ENCODE results near the gene HIRIP3. TPM values are rescaled to one million over a fixed set of nuclear protein-coding genes. Genes with fewer than 3 reads are reported as not detected.
"Not testable (repeated sequence)": the region's sequence is repeated elsewhere in the genome, so short reads cannot be mapped to it uniquely, and the experiment has no call there.

Gene HIRIP3
- total and polyA plus RNA-seq, 2 donors from 2014 or later = 16.0 to 18.7 TPM

GRCh38 chr16:29961127-29961478 lies 34.3 kb downstream of the HIRIP3 start:
- Histone ChIP-seq H3K4me1 (ENCODE audit: control insufficient read depth in 2 of 3, insufficient read depth in 2 of 3, low read depth in 1 of 3, low read length in 3 of 3) (peaks cover 0 to 12% (median 3%) of the 10 kb centered on the region in 3 donors), H3K27ac (ENCODE audit: low read depth in 2 of 2, low read length in 2 of 2) (peak overlapping the region; percentile 83 to 88)
- intact Hi-C loops (cut with DNase I) = no loop called here

DNA sequence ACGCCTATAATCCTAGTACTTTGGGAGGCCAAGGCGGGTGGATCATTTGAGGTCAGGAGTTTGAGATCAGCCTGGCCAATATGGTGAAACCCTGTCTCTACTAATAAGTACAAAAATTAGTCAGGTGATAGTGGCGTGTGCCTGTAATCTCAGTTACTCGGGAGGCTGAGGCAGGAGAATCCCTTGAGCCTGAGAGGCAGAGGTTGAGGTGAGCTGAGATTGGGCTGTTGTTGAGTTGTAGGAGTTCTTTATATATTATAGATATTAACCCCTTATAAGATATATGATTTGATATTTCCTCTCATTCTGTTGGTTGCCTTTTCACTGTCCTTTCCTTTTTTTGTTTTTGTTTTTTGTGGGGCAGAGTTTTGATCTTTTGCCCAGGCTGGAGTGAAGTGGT lies 35.6 kb downstream of the HIRIP3 start:
- H3K4me1 ChIP-seq (ENCODE audit: control insufficient read depth in 2 of 3, insufficient read depth in 2 of 3, low read depth in 1 of 3, low read length in 3 of 3) = peaks cover 0 to 12% (median 3%) of the 10 kb centered on the region in 3 donors
- H3K27me3 ChIP-seq (ENCODE audit: control insufficient read depth, insufficient read depth, low read length); FAIRE-seq; intact Hi-C loops (cut with DNase I); H3K4me3 ChIP-seq (ENCODE audit: low read length in 3 of 3); H3K36me3 ChIP-seq (ENCODE audit: control insufficient read depth in 2 of 3, insufficient read depth in 3 of 3, low read length in 3 of 3); H3K9me3 ChIP-seq (ENCODE audit: control insufficient read depth in 2 of 3, insufficient read depth in 1 of 3, low read length in 3 of 3); DNase-seq; H3K27ac ChIP-seq (ENCODE audit: low read depth in 2 of 2, low read length in 2 of 2); H3K9ac ChIP-seq (ENCODE audit: low read length in 3 of 3): not testable (repeated sequence)

More at GRCh38 chr16:29961127-29961478, 34.3 kb downstream of the HIRIP3 start:
- FAIRE-seq (no peak), DNase-seq (no peak)
- Histone ChIP-seq H3K27me3 (ENCODE audit: control insufficient read depth, insufficient read depth, low read length) (no peaks in the 10 kb centered on the region), H3K4me3 (ENCODE audit: low read length in 3 of 3) (peak overlapping the region; percentile 84 to 86 (median 86)), H3K9ac (ENCODE audit: low read length in 3 of 3) (peak overlapping the region in 2 of 3 donors; percentile 68 to 89), H3K9me3 (ENCODE audit: control insufficient read depth in 2 of 3, insufficient read depth in 1 of 3, low read length in 3 of 3) (no peaks in the 10 kb centered on the region), H3K36me3 (ENCODE audit: control insufficient read depth in 2 of 3, insufficient read depth in 3 of 3, low read length in 3 of 3) (no peaks in the 10 kb centered on the region)
- TF ChIP-seq, protein P1, sequence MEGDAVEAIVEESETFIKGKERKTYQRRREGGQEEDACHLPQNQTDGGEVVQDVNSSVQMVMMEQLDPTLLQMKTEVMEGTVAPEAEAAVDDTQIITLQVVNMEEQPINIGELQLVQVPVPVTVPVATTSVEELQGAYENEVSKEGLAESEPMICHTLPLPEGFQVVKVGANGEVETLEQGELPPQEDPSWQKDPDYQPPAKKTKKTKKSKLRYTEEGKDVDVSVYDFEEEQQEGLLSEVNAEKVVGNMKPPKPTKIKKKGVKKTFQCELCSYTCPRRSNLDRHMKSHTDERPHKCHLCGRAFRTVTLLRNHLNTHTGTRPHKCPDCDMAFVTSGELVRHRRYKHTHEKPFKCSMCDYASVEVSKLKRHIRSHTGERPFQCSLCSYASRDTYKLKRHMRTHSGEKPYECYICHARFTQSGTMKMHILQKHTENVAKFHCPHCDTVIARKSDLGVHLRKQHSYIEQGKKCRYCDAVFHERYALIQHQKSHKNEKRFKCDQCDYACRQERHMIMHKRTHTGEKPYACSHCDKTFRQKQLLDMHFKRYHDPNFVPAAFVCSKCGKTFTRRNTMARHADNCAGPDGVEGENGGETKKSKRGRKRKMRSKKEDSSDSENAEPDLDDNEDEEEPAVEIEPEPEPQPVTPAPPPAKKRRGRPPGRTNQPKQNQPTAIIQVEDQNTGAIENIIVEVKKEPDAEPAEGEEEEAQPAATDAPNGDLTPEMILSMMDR (IDR thresholded peaks at IDR 0.05; ENCODE audit: borderline replicate concordance, extremely low read depth, insufficient read depth) = no peak

GRCh38 chr16:29959293-29959692 lies 36.1 kb downstream of the HIRIP3 start:
- H3K9ac ChIP-seq (ENCODE audit: low read length in 3 of 3) = no peak overlapping the region
- no peak for FAIRE-seq
- H3K4me1 ChIP-seq (ENCODE audit: control insufficient read depth in 2 of 3, insufficient read depth in 2 of 3, low read depth in 1 of 3, low read length in 3 of 3) = peaks cover 0 to 12% (median 3%) of the 10 kb centered on the region in 3 donors
- H3K27ac ChIP-seq (ENCODE audit: low read depth in 2 of 2, low read length in 2 of 2) = no peak overlapping the region
- H3K36me3 ChIP-seq (ENCODE audit: control insufficient read depth in 2 of 3, insufficient read depth in 3 of 3, low read length in 3 of 3) = no peaks in the 10 kb centered on the region
- intact Hi-C loops (cut with DNase I) = no loop called here
- no peak for DNase-seq
- H3K27me3 ChIP-seq (ENCODE audit: control insufficient read depth, insufficient read depth, low read length) = no peaks in the 10 kb centered on the region
- H3K9me3 ChIP-seq (ENCODE audit: control insufficient read depth in 2 of 3, insufficient read depth in 1 of 3, low read length in 3 of 3) = no peaks in the 10 kb centered on the region
- TF ChIP-seq, protein P1 (IDR thresholded peaks at IDR 0.05; ENCODE audit: borderline replicate concordance, extremely low read depth, insufficient read depth) = no peak
- no peak overlapping the region for H3K4me3 ChIP-seq (ENCODE audit: low read length in 3 of 3)

GRCh38 chr16:29958756-29959155 lies 36.7 kb downstream of the HIRIP3 start:
- H3K27me3 ChIP-seq (ENCODE audit: control insufficient read depth, insufficient read depth, low read length) = no peaks in the 10 kb centered on the region
- FAIRE-seq = no peak

More at GRCh38 chr16:29958756-29959155, 36.7 kb downstream of the HIRIP3 start:
- Histone ChIP-seq H3K36me3 (ENCODE audit: control insufficient read depth in 2 of 3, insufficient read depth in 3 of 3, low read length in 3 of 3) (no peaks in the 10 kb centered on the region), H3K9ac (ENCODE audit: low read length in 3 of 3) (no peak overlapping the region), H3K4me1 (ENCODE audit: control insufficient read depth in 2 of 3, insufficient read depth in 2 of 3, low read depth in 1 of 3, low read length in 3 of 3) (peaks cover 0 to 12% (median 3%) of the 10 kb centered on the region in 3 donors), H3K4me3 (ENCODE audit: low read length in 3 of 3) (no peak overlapping the region), H3K9me3 (ENCODE audit: control insufficient read depth in 2 of 3, insufficient read depth in 1 of 3, low read length in 3 of 3) (no peaks in the 10 kb centered on the region), H3K27ac (ENCODE audit: low read depth in 2 of 2, low read length in 2 of 2) (no peak overlapping the region)
- TF ChIP-seq, protein P1 (IDR thresholded peaks at IDR 0.05; ENCODE audit: borderline replicate concordance, extremely low read depth, insufficient read depth) = no peak
- intact Hi-C loops (cut with DNase I) = no loop called here
- DNase-seq = no peak

All from kidney (tissue), 14 donors.